HEK293T (cell line): ENCODE data around the gene FBXO36.
A peak's percentile ranks its signal among the peaks of the same experiment; 100 is the strongest.
"Not testable (repeated sequence)": the region's sequence is repeated elsewhere in the genome, so short reads cannot be mapped to it uniquely, and the experiment has no call there.

ENCODE experiments used
- CTCF ChIA-PET: fragments of 350-600 bp; formaldehyde crosslinking; extraction: SDS; loops from one replicate; lab custom pipeline; 2021; ENCODE audit warnings: antibody characterized with exemption, inconsistent platforms; lab: Yijun Ruan, JAX
- POLR2A ChIA-PET: fragments of 350-600 bp; formaldehyde crosslinking; extraction: SDS; loops from one replicate; lab custom pipeline; 2020; ENCODE audit warnings: antibody characterized with exemption, inconsistent platforms; lab: Yijun Ruan, JAX
- DNase-seq: peaks from one replicate; pipeline ENCODE4 v3.0.0; 2012; ENCODE audit warnings: mixed read lengths; ENCODE audit errors: extremely low spot score
- ARNT ChIP-seq: fragments of 450-650 bp; IDR thresholded peaks from 2 replicates; pipeline ENCODE4 v1.6.1; 2017; ENCODE audit warnings: mild to moderate bottlenecking
- BHLHE40 ChIP-seq: fragments of 450-650 bp; IDR thresholded peaks from 2 replicates; pipeline ENCODE4 v1.6.1; 2016; ENCODE audit warnings: mild to moderate bottlenecking, moderate library complexity, borderline replicate concordance
- CTBP1 ChIP-seq: fragments of 450-650 bp; IDR thresholded peaks from 2 replicates; pipeline ENCODE4 v1.6.1; 2016; ENCODE audit warnings: borderline replicate concordance
- ELF4 ChIP-seq: fragments of 450-650 bp; IDR thresholded peaks from 2 replicates; pipeline ENCODE4 v1.6.1; 2017; ENCODE audit warnings: antibody characterized with exemption
- FOXA1 ChIP-seq: fragments of 450-650 bp; IDR thresholded peaks from 2 replicates; pipeline ENCODE4 v1.6.1; 2016; ENCODE audit warnings: mild to moderate bottlenecking
- FOXK2 ChIP-seq: fragments of 450-650 bp; IDR thresholded peaks from 2 replicates; pipeline ENCODE4 v1.6.1; 2016; ENCODE audit warnings: mild to moderate bottlenecking
- FOXM1 ChIP-seq: fragments of 450-650 bp; IDR thresholded peaks from 2 replicates; pipeline ENCODE4 v1.6.1; 2017; ENCODE audit warnings: mild to moderate bottlenecking, borderline replicate concordance
- HDGF ChIP-seq: fragments of 450-650 bp; IDR thresholded peaks from 2 replicates; pipeline ENCODE4 v1.6.1; 2017; ENCODE audit warnings: antibody characterized with exemption, borderline replicate concordance
- L3MBTL2 ChIP-seq: fragments of 450-650 bp; conservative IDR thresholded peaks from 2 replicates; pipeline ENCODE4 v1.6.1; 2016; ENCODE audit warnings: mild to moderate bottlenecking
- LEF1 ChIP-seq: fragments of 450-650 bp; IDR thresholded peaks from 2 replicates; pipeline ENCODE4 v1.6.1; 2017; ENCODE audit warnings: mild to moderate bottlenecking, borderline replicate concordance
- NFRKB ChIP-seq: fragments of 450-650 bp; IDR thresholded peaks from 2 replicates; pipeline ENCODE4 v1.6.1; 2016; ENCODE audit warnings: mild to moderate bottlenecking, moderate library complexity
- PKNOX1 ChIP-seq: fragments of 450-650 bp; IDR thresholded peaks from 2 replicates; pipeline ENCODE4 v1.6.1; 2016
- SP1 ChIP-seq: fragments of 450-650 bp; IDR thresholded peaks from 2 replicates; pipeline ENCODE4 v1.6.1; 2017
- SUZ12 ChIP-seq: fragments of 450-650 bp; IDR thresholded peaks from 2 replicates; pipeline ENCODE4 v1.6.1; 2016; ENCODE audit warnings: mild to moderate bottlenecking
- TARDBP ChIP-seq: fragments of 450-650 bp; IDR thresholded peaks from 2 replicates; pipeline ENCODE4 v1.6.1; 2016
- ZNF384 ChIP-seq: fragments of 450-650 bp; IDR thresholded peaks from 2 replicates; pipeline ENCODE4 v1.6.1; 2016

Gene FBXO36

GRCh38 chr2:229896857-229897256, 25.4 kb upstream of the FBXO36 start:
- DNase-seq, result no peak
- TF ChIP-seq FOXA1 (no peak), PKNOX1 (no peak), ARNT (no peak), FOXM1 (no peak), FOXK2 (no peak), CTBP1 (no peak), SP1 (no peak), ELF4 (no peak), LEF1 (no peak), L3MBTL2 (no peak), ZNF384 (no peak)
- POLR2A ChIA-PET, result no interaction called here
- CTCF ChIA-PET, result no interaction called here

GRCh38 chr2:229899604-229900003, 22.7 kb upstream of the FBXO36 start:
- no peak for TF ChIP-seq ARNT
- POLR2A ChIA-PET, result no interaction called here
- CTCF ChIA-PET, result interaction anchor here (1.1 kb wide), 1 partner anchor 29 kb away, joined by 3 read pairs; no protein-coding TSS in a partner anchor
- DNase-seq, result no peak

DNA sequence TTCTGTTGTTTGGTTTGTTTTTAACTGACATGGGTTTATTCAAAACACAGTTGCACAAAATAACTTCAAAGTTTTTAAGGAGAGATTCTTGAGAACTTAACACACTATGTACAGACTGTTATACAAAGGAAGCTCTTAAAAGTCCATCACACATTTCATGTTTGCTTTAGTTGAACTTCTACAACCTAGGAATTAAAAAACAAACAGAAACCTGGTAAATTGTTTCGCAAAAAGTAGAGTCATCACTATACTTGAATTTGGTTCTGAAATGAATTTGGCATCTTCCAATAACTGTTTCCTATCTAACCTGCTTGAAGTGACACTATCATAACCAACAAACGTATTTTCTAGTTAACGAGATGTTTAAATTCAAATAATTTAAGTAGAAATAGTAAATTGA, 22.3 kb upstream of the FBXO36 start:
- DNase-seq, result no peak
- TF ChIP-seq BHLHE40, result no peak
- TF ChIP-seq LEF1, result no peak
- TF ChIP-seq NFRKB, result no peak
- no peak for TF ChIP-seq FOXA1
- no peak for TF ChIP-seq FOXK2
- no peak for TF ChIP-seq SUZ12
- no peak for TF ChIP-seq L3MBTL2
- no peak for TF ChIP-seq ARNT
- no peak for TF ChIP-seq TARDBP
- POLR2A ChIA-PET, result no interaction called here
- CTCF ChIA-PET, result no interaction called here

DNA sequence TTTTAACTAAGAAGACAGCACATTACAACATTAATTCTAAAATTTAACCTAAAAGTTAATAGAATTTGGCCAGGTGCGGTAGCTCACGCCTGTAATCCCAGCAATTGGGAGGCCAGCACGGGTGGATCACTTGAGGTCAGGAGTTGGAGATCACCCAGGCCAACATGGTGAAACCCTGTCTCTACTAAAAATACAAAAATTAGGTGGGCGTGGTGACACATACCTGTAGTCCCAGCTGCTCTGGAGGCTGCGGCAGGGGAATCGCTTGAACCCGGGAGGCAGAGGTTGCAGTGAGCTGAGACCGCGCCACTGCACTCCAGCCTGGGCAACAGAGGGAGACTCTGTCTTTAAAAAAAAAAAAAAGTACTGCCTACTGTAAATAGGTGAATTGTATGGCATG, 21.8 kb upstream of the FBXO36 start:
- CTCF ChIA-PET, result interaction anchor here (0.6 kb wide), 1 partner anchor 111 kb away, joined by 3 read pairs; no protein-coding TSS in a partner anchor
- POLR2A ChIA-PET, DNase-seq: not testable (repeated sequence)

DNA sequence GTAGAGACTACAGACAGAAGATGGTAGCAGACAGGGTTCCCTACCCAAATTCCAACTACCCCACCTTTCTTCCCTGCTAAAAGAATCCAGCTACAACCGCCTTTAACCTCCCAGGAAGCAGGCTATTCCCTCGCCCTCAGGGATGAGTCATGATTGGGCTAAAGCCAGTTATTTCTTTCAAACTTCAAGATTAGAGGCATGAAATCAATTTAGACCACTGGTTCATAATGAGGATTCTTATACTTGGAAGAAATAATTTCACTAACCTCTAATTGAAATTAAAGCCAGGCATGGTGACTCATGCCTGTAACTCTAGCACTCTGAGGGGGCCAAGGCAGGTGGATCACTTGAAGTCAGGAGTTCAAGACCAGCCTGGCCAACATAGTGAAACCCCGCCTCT, 20.5 kb upstream of the FBXO36 start:
- CTCF ChIA-PET, result no interaction called here
- no peak for TF ChIP-seq SP1
- no peak for TF ChIP-seq PKNOX1
- TF ChIP-seq ZNF384, result no peak
- no peak for TF ChIP-seq FOXM1
- no peak for TF ChIP-seq LEF1
- TF ChIP-seq HDGF, result no peak
- POLR2A ChIA-PET, result no interaction called here
- peak; percentile 13 for DNase-seq

- ChIA-PET CTCF (interaction anchor here (0.8 kb wide), 1 partner anchor 8 kb away, joined by 4 read pairs; no protein-coding TSS in a partner anchor), POLR2A (no interaction called here)
- no peak for DNase-seq
- TF ChIP-seq NFRKB, result no peak
- no peak for TF ChIP-seq L3MBTL2
- TF ChIP-seq CTBP1, result no peak
- TF ChIP-seq BHLHE40, result no peak
- no peak for TF ChIP-seq SP1
- TF ChIP-seq TARDBP, result no peak
- no peak for TF ChIP-seq LEF1
- no peak for TF ChIP-seq FOXK2
- no peak for TF ChIP-seq ARNT
- TF ChIP-seq PKNOX1, result no peak
- no peak for TF ChIP-seq SUZ12
These were observed 19.3 kb upstream of the FBXO36 start for GRCh38 chr2:229903037-229903436.

- DNase-seq, result no peak
- ChIA-PET POLR2A (no interaction called here), CTCF (no interaction called here)
- TF ChIP-seq SUZ12 (no peak), BHLHE40 (no peak), NFRKB (no peak), ARNT (no peak), PKNOX1 (no peak)
These were observed 16.7 kb upstream of the FBXO36 start for GRCh38 chr2:229905601-229906000.
